Osteocyte (in vitro differentiated cells): ENCODE results near the gene DIP2C. TPM values are rescaled to one million over a fixed set of nuclear protein-coding genes. Genes with fewer than 3 reads are reported as not detected.

Experiments
- DNase-seq: peaks from one replicate; pipeline ENCODE4 v3.0.0; 2021; ENCODE audit warnings: mixed read lengths; ENCODE audit not compliant: unreplicated experiment; ENCODE audit errors: extremely low spot score
- H3K27ac Mint-ChIP-seq: one replicate; pipeline ENCODE4 v1.8.0; 2021; ENCODE audit warnings: mild to moderate bottlenecking, mixed read lengths; ENCODE audit not compliant: unreplicated experiment
- H3K27me3 Mint-ChIP-seq: one replicate; pipeline ENCODE4 v1.8.0; 2021; ENCODE audit warnings: mixed read lengths; ENCODE audit not compliant: unreplicated experiment
- H3K36me3 Mint-ChIP-seq: one replicate; pipeline ENCODE4 v1.8.0; 2021; ENCODE audit warnings: mixed read lengths; ENCODE audit not compliant: unreplicated experiment
- H3K4me1 Mint-ChIP-seq: one replicate; pipeline ENCODE4 v1.8.0; 2021; ENCODE audit warnings: mixed read lengths; ENCODE audit not compliant: unreplicated experiment
- H3K4me3 Mint-ChIP-seq: one replicate; pipeline ENCODE4 v1.8.0; 2021; ENCODE audit warnings: mild to moderate bottlenecking, moderate library complexity, mixed read lengths; ENCODE audit not compliant: unreplicated experiment
- H3K9me3 Mint-ChIP-seq: one replicate; pipeline ENCODE4 v1.8.0; 2021; ENCODE audit warnings: mixed read lengths; ENCODE audit not compliant: unreplicated experiment
- CTCF ChIP-seq: fragments of 200-600 bp; sonication (generic); IDR thresholded peaks from 2 replicates; pipeline ENCODE4 v1.5.0; 2021; ENCODE audit warnings: antibody characterized with exemption, mild to moderate bottlenecking, moderate library complexity
- total RNA-seq: library from RNA; stranded (reverse); gene quantifications from 2 replicates; pipeline ENCODE4 v1.2.1, GENCODE V29; 2021

DIP2C gene
- total RNA-seq, 1 donor from 2014 or later = 36.8 TPM

GRCh38 chr10:543862-544822 is 145.3 kb downstream of the DIP2C start:
- Mint-ChIP-seq H3K27me3 (no peaks in the 10 kb centered on the region), H3K36me3 (no peaks in the 10 kb centered on the region), H3K4me3 (no peak overlapping the region), H3K4me1 (peaks cover 17% of the 10 kb centered on the region), H3K27ac (no peak overlapping the region), H3K9me3 (no peaks in the 10 kb centered on the region)
- no peak for DNase-seq
- no peak for TF ChIP-seq CTCF

GRCh38 chr10:543131-543530 is 146.3 kb downstream of the DIP2C start:
- H3K27ac Mint-ChIP-seq = no peak overlapping the region
- DNase-seq = no peak
- no peak for TF ChIP-seq CTCF

GRCh38 chr10:541750-542371 is 147.6 kb downstream of the DIP2C start:
- no peaks in the 10 kb centered on the region for H3K9me3 Mint-ChIP-seq
- TF ChIP-seq CTCF = no peak
- peaks cover 7% of the 10 kb centered on the region for H3K4me1 Mint-ChIP-seq
- H3K27ac Mint-ChIP-seq = no peak overlapping the region
- no peak for DNase-seq
- H3K36me3 Mint-ChIP-seq = no peaks in the 10 kb centered on the region
- H3K4me3 Mint-ChIP-seq = no peak overlapping the region
- no peaks in the 10 kb centered on the region for H3K27me3 Mint-ChIP-seq

More at GRCh38 chr10:543131-543530, 146.3 kb downstream of the DIP2C start:
- Mint-ChIP-seq H3K9me3 (no peaks in the 10 kb centered on the region), H3K4me1 (peaks cover 17% of the 10 kb centered on the region), H3K4me3 (no peak overlapping the region), H3K27me3 (no peaks in the 10 kb centered on the region), H3K36me3 (no peaks in the 10 kb centered on the region)

- no peaks in the 10 kb centered on the region for H3K9me3 Mint-ChIP-seq
- peaks cover 8% of the 10 kb centered on the region for H3K4me1 Mint-ChIP-seq
- DNase-seq = no peak
- TF ChIP-seq CTCF = no peak
- no peak overlapping the region for H3K4me3 Mint-ChIP-seq
- no peak overlapping the region for H3K27ac Mint-ChIP-seq
- H3K36me3 Mint-ChIP-seq = no peaks in the 10 kb centered on the region
- no peaks in the 10 kb centered on the region for H3K27me3 Mint-ChIP-seq
These were observed 148.4 kb downstream of the DIP2C start for GRCh38 chr10:541041-541440.

- H3K4me1 Mint-ChIP-seq = peaks cover 17% of the 10 kb centered on the region
- DNase-seq = no peak
These were observed 150.6 kb downstream of the DIP2C start for GRCh38 chr10:538895-539294.

More at GRCh38 chr10:538895-539294, 150.6 kb downstream of the DIP2C start:
- Mint-ChIP-seq H3K4me3 (no peak overlapping the region), H3K27ac (no peak overlapping the region), H3K27me3 (no peaks in the 10 kb centered on the region), H3K9me3 (no peaks in the 10 kb centered on the region), H3K36me3 (no peaks in the 10 kb centered on the region)
- TF ChIP-seq CTCF = no peak
